IMR-90 (cell line): Measurements from ENCODE around the gene CRB1. TPM values are rescaled to one million over a fixed set of nuclear protein-coding genes. Genes with fewer than 3 reads are reported as not detected.

ENCODE experiments used
- ATAC-seq: fragments of 200-7000 bp; cut with Tn5 transposase; 2 replicates; pipeline ENCODE4 v1.9.1; 2020; ENCODE audit warnings: low read depth, mild to moderate bottlenecking, moderate library complexity
- BruUV-seq: library from RNA; stranded (reverse); fragments of 400-500 nt; replicated peaks from 2 replicates; lab custom pipeline; 2021; lab: Mats Ljungman, UMichigan
- CTCF ChIA-PET: fragments of 300-600 bp; formaldehyde crosslinking; extraction: SDS; loops from one replicate; lab custom pipeline; 2021; ENCODE audit warnings: antibody characterized with exemption; lab: Yijun Ruan, JAX
- POLR2A ChIA-PET: fragments of 300-600 bp; sonication (Branson Sonifier 250); formaldehyde crosslinking; loops from one replicate; lab custom pipeline; 2022; ENCODE audit warnings: antibody characterized with exemption; ENCODE audit not compliant: unreplicated experiment; lab: Charles Lee
- DNase-seq: peaks from one replicate; pipeline ENCODE4 v3.0.0; 2013
- H2AFZ ChIP-seq: replicated peaks from 2 replicates; pipeline ENCODE3; 2013; ENCODE audit warnings: low read length, mild to moderate bottlenecking; ENCODE audit not compliant: poor library complexity
- H2AK5ac ChIP-seq: 2 replicates; pipeline ENCODE4 v1.6.1; 2013; ENCODE audit warnings: low read depth, low read length, inconsistent platforms
- H2AK9ac ChIP-seq: replicated peaks from 2 replicates; pipeline ENCODE3; 2013; ENCODE audit warnings: mild to moderate bottlenecking, low read depth, low read length, moderate library complexity; ENCODE audit not compliant: poor library complexity
- H2BK120ac ChIP-seq: 2 replicates; pipeline ENCODE4 v1.6.1; 2013; ENCODE audit warnings: low read depth, low read length, inconsistent platforms
- H2BK15ac ChIP-seq: 3 replicates; pipeline ENCODE4 v1.6.1; 2013; ENCODE audit warnings: low read depth, low read length, inconsistent platforms
- H2BK20ac ChIP-seq: 2 replicates; pipeline ENCODE4 v1.6.1; 2013; ENCODE audit warnings: low read depth, mild to moderate bottlenecking, inconsistent platforms, low read length, moderate library complexity
- H2BK5ac ChIP-seq: 2 replicates; pipeline ENCODE4 v1.6.1; 2013; ENCODE audit warnings: mild to moderate bottlenecking, low read depth, low read length, inconsistent platforms; ENCODE audit not compliant: poor library complexity, severe bottlenecking
- H3K14ac ChIP-seq: replicated peaks from 2 replicates; pipeline ENCODE4 v1.6.1; 2013; ENCODE audit warnings: low read depth, low read length, inconsistent platforms
- H3K18ac ChIP-seq: 2 replicates; pipeline ENCODE4 v1.6.1; 2013; ENCODE audit warnings: low read depth, low read length, control low read depth
- H3K23ac ChIP-seq: 2 replicates; pipeline ENCODE4 v1.6.1; 2013; ENCODE audit warnings: low read depth, low read length, inconsistent platforms
- H3K27ac ChIP-seq: 2 replicates; pipeline ENCODE4 v1.5.1; 2013; ENCODE audit warnings: mild to moderate bottlenecking, control low read depth, low read length; ENCODE audit not compliant: insufficient read depth
- H3K27me3 ChIP-seq: 2 replicates; pipeline ENCODE4 v1.6.1; 2013; ENCODE audit warnings: low read length; ENCODE audit not compliant: control insufficient read depth, insufficient read depth
- H3K36me3 ChIP-seq: 2 replicates; pipeline ENCODE4 v1.6.1; 2013; ENCODE audit warnings: low read length, mixed read lengths; ENCODE audit not compliant: control insufficient read depth, insufficient read depth
- H3K4ac ChIP-seq: 2 replicates; pipeline ENCODE4 v1.6.1; 2013; ENCODE audit warnings: low read depth, low read length, inconsistent platforms
- H3K4me1 ChIP-seq: 2 replicates; pipeline ENCODE4 v1.6.1; 2013; ENCODE audit warnings: low read length, mixed read lengths; ENCODE audit not compliant: control insufficient read depth, insufficient read depth
- H3K4me2 ChIP-seq: 2 replicates; pipeline ENCODE4 v1.6.1; 2013; ENCODE audit warnings: low read depth, mild to moderate bottlenecking, control low read depth, low read length, moderate library complexity
- H3K4me3 ChIP-seq: 2 replicates; pipeline ENCODE4 v1.5.1; 2013; ENCODE audit warnings: low read depth, mild to moderate bottlenecking, control low read depth, low read length, moderate library complexity; ENCODE audit not compliant: insufficient read depth
- H3K56ac ChIP-seq: 2 replicates; pipeline ENCODE4 v1.6.1; 2013; ENCODE audit warnings: low read length, inconsistent platforms; ENCODE audit not compliant: insufficient read depth; ENCODE audit errors: extremely low read depth
- H3K79me1 ChIP-seq, 2 experiments: 2 replicates each; pipeline ENCODE4 v1.6.1; 2013; ENCODE audit warnings: low read length in 2 of 2, inconsistent platforms in 1 of 2, low read depth in 1 of 2
- H3K9ac ChIP-seq: 2 replicates; pipeline ENCODE4 v1.6.1; 2013; ENCODE audit warnings: low read depth, low read length, control low read depth
- H3K9me1 ChIP-seq: 2 replicates; pipeline ENCODE4 v1.6.1; 2013; ENCODE audit warnings: low read length, inconsistent platforms; ENCODE audit not compliant: insufficient read depth
- H3K9me3 ChIP-seq: 2 replicates; pipeline ENCODE4 v1.6.1; 2013; ENCODE audit warnings: low read length; ENCODE audit not compliant: control insufficient read depth, insufficient read depth
- H4K20me1 ChIP-seq: 2 replicates; pipeline ENCODE4 v1.6.1; 2013; ENCODE audit warnings: low read length, inconsistent platforms; ENCODE audit not compliant: insufficient read depth
- H4K5ac ChIP-seq: 2 replicates; pipeline ENCODE4 v1.6.1; 2013; ENCODE audit warnings: mild to moderate bottlenecking, low read depth, low read length, control low read depth
- H4K8ac ChIP-seq, 2 experiments: 2 replicates each; pipeline ENCODE4 v1.6.1; 2013; ENCODE audit warnings: low read depth in 2 of 2, low read length in 2 of 2, control low read depth in 1 of 2, inconsistent platforms in 1 of 2
- H4K91ac ChIP-seq: 2 replicates; pipeline ENCODE4 v1.6.1; 2013; ENCODE audit warnings: low read depth, low read length, inconsistent platforms; ENCODE audit not compliant: insufficient read depth
- BHLHE40 ChIP-seq: fragments of 150-350 bp; IDR thresholded peaks from 2 replicates; pipeline ENCODE4 v1.6.1; 2016; ENCODE audit warnings: mild to moderate bottlenecking, low read depth, low read length
- ELK1 ChIP-seq: fragments of 150-350 bp; IDR thresholded peaks from 2 replicates; pipeline ENCODE4 v1.6.1; 2016; ENCODE audit warnings: low read depth, mild to moderate bottlenecking, low read length, moderate library complexity, borderline replicate concordance
- FOS ChIP-seq: fragments of 150-350 bp; IDR thresholded peaks from 2 replicates; pipeline ENCODE4 v1.6.1; 2016; ENCODE audit warnings: low read depth, low read length
- MAFK ChIP-seq: IDR thresholded peaks from 2 replicates; pipeline ENCODE4 v1.6.1; 2012; ENCODE audit warnings: low read depth, low read length, improper control_type of control experiment
- MAZ ChIP-seq: IDR thresholded peaks from 2 replicates; pipeline ENCODE4 v1.6.1; 2012; ENCODE audit warnings: low read depth, mild to moderate bottlenecking, low read length, improper control_type of control experiment, moderate library complexity, borderline replicate concordance
- MXI1 ChIP-seq: IDR thresholded peaks from 2 replicates; pipeline ENCODE4 v1.6.1; 2012; ENCODE audit warnings: low read depth, mild to moderate bottlenecking, low read length, moderate library complexity, borderline replicate concordance
- NFE2L2 ChIP-seq: fragments of 150-350 bp; IDR thresholded peaks from 2 replicates; pipeline ENCODE4 v1.6.1; 2016; ENCODE audit warnings: low read depth, mild to moderate bottlenecking, low read length
- POLR2A ChIP-seq: IDR thresholded peaks from 2 replicates; pipeline ENCODE4 v1.6.1; 2012; ENCODE audit warnings: mild to moderate bottlenecking, low read depth, low read length
- RFX5 ChIP-seq: IDR thresholded peaks from 2 replicates; pipeline ENCODE4 v1.8.0; 2012; ENCODE audit warnings: low read depth, mild to moderate bottlenecking, low read length, moderate library complexity
- SMC3 ChIP-seq: fragments of 150-350 bp; IDR thresholded peaks from 2 replicates; pipeline ENCODE4 v1.6.1; 2016; ENCODE audit warnings: low read depth, mild to moderate bottlenecking, antibody characterized with exemption, low read length, moderate library complexity
- WGBS, 2 experiments: methylation state at CpG; one replicate each; pipeline versions ENCODE4 v1.1.5 to v1.1.7; 2013; ENCODE audit warnings: missing lambda C conversion rate in 2 of 2; ENCODE audit not compliant: insufficient read length in 1 of 2; ENCODE audit errors: extremely low coverage in 2 of 2; 5-methylcytosine and 5-hydroxymethylcytosine counted together
- dilution Hi-C: fragments of 300-500 bp; cut with HindIII; formaldehyde crosslinking; loops from one replicate; pipeline ENCODE4 v1.14.3; 2018; ENCODE audit warnings: low sequenced_read_pairs; ENCODE audit not compliant: unreplicated experiment
- in situ Hi-C: fragments of 300-500 bp; cut with MboI; formaldehyde crosslinking; loops from 3 replicates; pipeline ENCODE4 v1.14.3; 2019; ENCODE audit warnings: low sequenced_read_pairs, inconsistent platforms, mixed read lengths
- intact Hi-C: fragments of 100-400 bp; cut with micrococcal nuclease; formaldehyde crosslinking; loops from 2 replicates; pipeline ENCODE4 v1.10.0; 2022
- polyA plus RNA-seq, 3 experiments: library from polyadenylated mRNA; depleted of rRNA; stranded (reverse); fragments of >200 nt; gene quantifications; 2 replicates each; pipeline ENCODE4 v1.2.3, GENCODE V29; 2012; ENCODE audit warnings: low replicate concordance in 1 of 3
- total RNA-seq: library from RNA; depleted of rRNA; stranded (reverse); fragments of >200 nt; gene quantifications from 2 replicates; pipeline ENCODE4 v1.2.3, GENCODE V29; 2012
- TF ChIP-seq, protein P1 (sequence below): conservative IDR thresholded peaks from 2 replicates; pipeline ENCODE4 v1.5.1; 2012; ENCODE audit warnings: mild to moderate bottlenecking, low read depth, low read length, improper control_type of control experiment
- TF ChIP-seq, protein P2 (sequence below): fragments of 150-350 bp; IDR thresholded peaks from 2 replicates; pipeline ENCODE4 v1.6.1; 2017; ENCODE audit warnings: mild to moderate bottlenecking, antibody characterized with exemption, low read length, low read depth

Gene CRB1
- total and polyA plus RNA-seq, 2 of the 4 experiments (the other 2 are of a cell fraction) = not detected

DNA sequence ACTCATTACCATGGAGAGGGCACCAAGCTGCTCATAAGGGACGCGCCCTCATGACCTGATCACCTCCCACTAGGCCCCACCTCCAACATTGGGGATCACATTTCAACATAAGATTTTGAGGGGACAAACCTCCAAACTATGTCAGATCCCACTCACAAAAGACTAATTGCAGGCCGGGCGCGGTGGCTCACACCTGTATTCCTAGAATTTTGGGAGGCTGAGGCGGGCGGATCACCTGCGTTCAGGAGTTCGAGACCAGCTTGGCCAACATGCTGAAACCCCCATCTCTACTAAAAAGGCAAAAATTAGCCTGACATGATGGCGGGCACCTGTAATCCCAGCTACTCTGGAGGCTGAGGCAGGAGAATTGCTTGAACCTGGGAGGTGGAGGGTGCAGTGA is 228.7 kb downstream of the CRB1 start:
- BruUV-seq = no TSS peak
- POLR2A ChIA-PET = no interaction called here
- H3K18ac ChIP-seq = no peak overlapping the region

More for the DNA sequence above, 228.7 kb downstream of the CRB1 start:
- Histone ChIP-seq H4K91ac (no peak overlapping the region), H3K9me3 (no peaks in the 10 kb centered on the region), H2BK120ac (no peak overlapping the region), H3K4me3 (no peak overlapping the region), H2AK9ac (no peak overlapping the region), H3K4me2 (no peak overlapping the region), H4K20me1 (no peaks in the 10 kb centered on the region), H3K23ac (no peak overlapping the region), H4K8ac (no peak overlapping the region), H2BK5ac (no peak overlapping the region), H2AFZ (no peak overlapping the region), H3K79me1 (no peaks in the 10 kb centered on the region), H3K9ac (no peak overlapping the region), H2BK20ac (no peak overlapping the region), H3K9me1 (no peaks in the 10 kb centered on the region), H3K36me3 (no peaks in the 10 kb centered on the region), H3K27ac (no peak overlapping the region), H3K4ac (no peak overlapping the region), H2BK15ac (no peak overlapping the region), H3K14ac (no peak overlapping the region), H3K27me3 (no peaks in the 10 kb centered on the region), H2AK5ac (no peak overlapping the region), H3K4me1 (no peaks in the 10 kb centered on the region), H3K56ac (no peak overlapping the region), H4K5ac (no peak overlapping the region)
- ATAC-seq = no peak
- DNase-seq = no peak
- TF ChIP-seq SMC3 (no peak), NFE2L2 (no peak), RFX5 (no peak), MAFK (no peak), BHLHE40 (no peak), POLR2A (no peak), MXI1 (no peak), MAZ (no peak), FOS (no peak), ELK1 (no peak)
- TF ChIP-seq, protein P1, sequence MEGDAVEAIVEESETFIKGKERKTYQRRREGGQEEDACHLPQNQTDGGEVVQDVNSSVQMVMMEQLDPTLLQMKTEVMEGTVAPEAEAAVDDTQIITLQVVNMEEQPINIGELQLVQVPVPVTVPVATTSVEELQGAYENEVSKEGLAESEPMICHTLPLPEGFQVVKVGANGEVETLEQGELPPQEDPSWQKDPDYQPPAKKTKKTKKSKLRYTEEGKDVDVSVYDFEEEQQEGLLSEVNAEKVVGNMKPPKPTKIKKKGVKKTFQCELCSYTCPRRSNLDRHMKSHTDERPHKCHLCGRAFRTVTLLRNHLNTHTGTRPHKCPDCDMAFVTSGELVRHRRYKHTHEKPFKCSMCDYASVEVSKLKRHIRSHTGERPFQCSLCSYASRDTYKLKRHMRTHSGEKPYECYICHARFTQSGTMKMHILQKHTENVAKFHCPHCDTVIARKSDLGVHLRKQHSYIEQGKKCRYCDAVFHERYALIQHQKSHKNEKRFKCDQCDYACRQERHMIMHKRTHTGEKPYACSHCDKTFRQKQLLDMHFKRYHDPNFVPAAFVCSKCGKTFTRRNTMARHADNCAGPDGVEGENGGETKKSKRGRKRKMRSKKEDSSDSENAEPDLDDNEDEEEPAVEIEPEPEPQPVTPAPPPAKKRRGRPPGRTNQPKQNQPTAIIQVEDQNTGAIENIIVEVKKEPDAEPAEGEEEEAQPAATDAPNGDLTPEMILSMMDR = no peak
- TF ChIP-seq, protein P2, sequence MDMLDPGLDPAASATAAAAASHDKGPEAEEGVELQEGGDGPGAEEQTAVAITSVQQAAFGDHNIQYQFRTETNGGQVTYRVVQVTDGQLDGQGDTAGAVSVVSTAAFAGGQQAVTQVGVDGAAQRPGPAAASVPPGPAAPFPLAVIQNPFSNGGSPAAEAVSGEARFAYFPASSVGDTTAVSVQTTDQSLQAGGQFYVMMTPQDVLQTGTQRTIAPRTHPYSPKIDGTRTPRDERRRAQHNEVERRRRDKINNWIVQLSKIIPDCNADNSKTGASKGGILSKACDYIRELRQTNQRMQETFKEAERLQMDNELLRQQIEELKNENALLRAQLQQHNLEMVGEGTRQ = no peak
- CTCF ChIA-PET = no interaction called here
- WGBS, 2 experiments = no CpG with 5 or more reads among the region's 10 CpGs
- in situ Hi-C loops = no loop called here
- intact Hi-C loops = no loop called here
- dilution Hi-C loops = no loop called here
